DMS79 (cell line): ENCODE results near the gene PHETA1.
"Not testable (repeated sequence)": the region's sequence is repeated elsewhere in the genome, so short reads cannot be mapped to it uniquely, and the experiment has no call there.

Experiments
- DNase-seq: peaks from one replicate; lab custom pipeline; 2025; lab: John Stamatoyannopoulos, UW

Gene PHETA1

GRCh38 chr12:111405149-111405858 lies 36.4 kb upstream of the PHETA1 start:
- peak; percentile 47 for DNase-seq

GRCh38 chr12:111404362-111405148 lies 35.7 kb upstream of the PHETA1 start:
- DNase-seq = no peak

- DNase-seq = not testable (repeated sequence)
Measured at GRCh38 chr12:111402490-111402824, 33.6 kb upstream of the PHETA1 start.

GRCh38 chr12:111401167-111401605 lies 32.3 kb upstream of the PHETA1 start:
- DNase-seq = no peak

- DNase-seq = not testable (repeated sequence)
Measured at GRCh38 chr12:111399741-111400404, 31.0 kb upstream of the PHETA1 start.

- no peak for DNase-seq
Measured at GRCh38 chr12:111398530-111398929, 29.6 kb upstream of the PHETA1 start.

- peak; percentile 44 for DNase-seq
Measured at GRCh38 chr12:111396726-111397445, 28.0 kb upstream of the PHETA1 start.

- not testable (repeated sequence) for DNase-seq
Measured at GRCh38 chr12:111396271-111396670, 27.4 kb upstream of the PHETA1 start.

GRCh38 chr12:111395336-111396187 lies 26.7 kb upstream of the PHETA1 start:
- DNase-seq = no peak

GRCh38 chr12:111394480-111394879 lies 25.6 kb upstream of the PHETA1 start:
- no peak for DNase-seq

GRCh38 chr12:111393700-111394300 lies 24.9 kb upstream of the PHETA1 start:
- no peak for DNase-seq

- no peak for DNase-seq
Measured at GRCh38 chr12:111390910-111391309, 22.0 kb upstream of the PHETA1 start.

- no peak for DNase-seq
Measured at GRCh38 chr12:111389635-111390034, 20.7 kb upstream of the PHETA1 start.

- DNase-seq = peak; percentile 49
Measured at GRCh38 chr12:111387747-111388323, 18.9 kb upstream of the PHETA1 start.

GRCh38 chr12:111386885-111387284 lies 18.0 kb upstream of the PHETA1 start:
- DNase-seq = no peak

- DNase-seq = no peak
Measured at GRCh38 chr12:111384596-111384995, 15.7 kb upstream of the PHETA1 start.

- no peak for DNase-seq
Measured at GRCh38 chr12:111379942-111380554, 11.2 kb upstream of the PHETA1 start.

- no peak for DNase-seq
Measured at GRCh38 chr12:111377440-111377839, 8.5 kb upstream of the PHETA1 start.

GRCh38 chr12:111373231-111373630 lies 4.3 kb upstream of the PHETA1 start:
- DNase-seq = not testable (repeated sequence)
